ENCODE data around the gene LARGE2.

Gene LARGE2

DNA sequence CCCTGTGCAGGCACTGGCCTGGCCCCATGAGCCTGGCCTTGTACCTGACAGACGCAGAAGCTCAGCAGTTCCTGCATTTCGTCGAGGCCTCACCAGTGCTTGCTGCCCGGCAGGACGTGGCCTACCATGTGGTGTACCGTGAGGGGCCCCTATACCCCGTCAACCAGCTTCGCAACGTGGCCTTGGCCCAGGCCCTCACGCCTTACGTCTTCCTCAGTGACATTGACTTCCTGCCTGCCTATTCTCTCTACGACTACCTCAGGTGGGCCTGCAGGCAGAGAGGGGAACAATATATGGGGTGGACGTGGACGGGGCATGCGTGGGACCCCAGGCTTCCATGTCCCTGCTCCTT, 4.9 kb downstream of the LARGE2 start:
- no peak for DNase-seq (ENCODE audit: low read depth)
- TF ChIP-seq, protein P1, sequence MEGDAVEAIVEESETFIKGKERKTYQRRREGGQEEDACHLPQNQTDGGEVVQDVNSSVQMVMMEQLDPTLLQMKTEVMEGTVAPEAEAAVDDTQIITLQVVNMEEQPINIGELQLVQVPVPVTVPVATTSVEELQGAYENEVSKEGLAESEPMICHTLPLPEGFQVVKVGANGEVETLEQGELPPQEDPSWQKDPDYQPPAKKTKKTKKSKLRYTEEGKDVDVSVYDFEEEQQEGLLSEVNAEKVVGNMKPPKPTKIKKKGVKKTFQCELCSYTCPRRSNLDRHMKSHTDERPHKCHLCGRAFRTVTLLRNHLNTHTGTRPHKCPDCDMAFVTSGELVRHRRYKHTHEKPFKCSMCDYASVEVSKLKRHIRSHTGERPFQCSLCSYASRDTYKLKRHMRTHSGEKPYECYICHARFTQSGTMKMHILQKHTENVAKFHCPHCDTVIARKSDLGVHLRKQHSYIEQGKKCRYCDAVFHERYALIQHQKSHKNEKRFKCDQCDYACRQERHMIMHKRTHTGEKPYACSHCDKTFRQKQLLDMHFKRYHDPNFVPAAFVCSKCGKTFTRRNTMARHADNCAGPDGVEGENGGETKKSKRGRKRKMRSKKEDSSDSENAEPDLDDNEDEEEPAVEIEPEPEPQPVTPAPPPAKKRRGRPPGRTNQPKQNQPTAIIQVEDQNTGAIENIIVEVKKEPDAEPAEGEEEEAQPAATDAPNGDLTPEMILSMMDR (IDR thresholded peaks at IDR 0.05; ENCODE audit: low read depth, low read length, missing control alignments): no peak

DNA sequence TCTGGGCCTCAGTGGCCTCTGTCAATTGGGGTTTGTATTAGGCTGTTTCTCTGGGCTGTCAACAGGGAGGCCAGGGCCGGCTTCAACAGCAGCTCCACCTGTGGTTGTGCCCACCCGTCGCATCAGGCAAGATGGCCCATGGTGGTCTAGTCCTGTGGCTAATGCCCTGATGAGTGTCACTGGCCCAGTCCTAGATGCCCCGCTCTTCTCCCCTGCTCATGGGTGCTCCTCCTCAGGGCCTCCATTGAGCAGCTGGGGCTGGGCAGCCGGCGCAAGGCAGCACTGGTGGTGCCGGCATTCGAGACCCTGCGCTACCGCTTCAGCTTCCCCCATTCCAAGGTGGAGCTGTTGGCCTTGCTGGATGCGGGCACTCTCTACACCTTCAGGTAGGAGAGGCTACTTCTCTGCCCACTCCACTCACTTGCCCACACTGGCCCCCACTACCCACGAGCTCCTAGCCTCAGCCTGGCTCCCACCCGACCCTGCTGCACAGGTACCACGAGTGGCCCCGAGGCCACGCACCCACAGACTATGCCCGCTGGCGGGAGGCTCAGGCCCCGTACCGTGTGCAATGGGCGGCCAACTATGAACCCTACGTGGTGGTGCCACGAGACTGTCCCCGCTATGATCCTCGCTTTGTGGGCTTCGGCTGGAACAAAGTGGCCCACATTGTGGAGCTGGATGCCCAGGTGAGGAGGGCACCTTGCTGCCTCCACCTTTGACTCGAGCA, 5.4 kb downstream of the LARGE2 start:
- H3K4me3 ChIP-seq (ENCODE audit: low read depth, low read length): no peak overlapping the region
- TF ChIP-seq, protein P1 (IDR thresholded peaks at IDR 0.05; ENCODE audit: low read depth, low read length, missing control alignments): no peak
- DNase-seq (ENCODE audit: low read depth): no peak

More for the DNA sequence above, 4.9 kb downstream of the LARGE2 start:
- no peak overlapping the region for H3K4me3 ChIP-seq (ENCODE audit: low read depth, low read length)

DNA sequence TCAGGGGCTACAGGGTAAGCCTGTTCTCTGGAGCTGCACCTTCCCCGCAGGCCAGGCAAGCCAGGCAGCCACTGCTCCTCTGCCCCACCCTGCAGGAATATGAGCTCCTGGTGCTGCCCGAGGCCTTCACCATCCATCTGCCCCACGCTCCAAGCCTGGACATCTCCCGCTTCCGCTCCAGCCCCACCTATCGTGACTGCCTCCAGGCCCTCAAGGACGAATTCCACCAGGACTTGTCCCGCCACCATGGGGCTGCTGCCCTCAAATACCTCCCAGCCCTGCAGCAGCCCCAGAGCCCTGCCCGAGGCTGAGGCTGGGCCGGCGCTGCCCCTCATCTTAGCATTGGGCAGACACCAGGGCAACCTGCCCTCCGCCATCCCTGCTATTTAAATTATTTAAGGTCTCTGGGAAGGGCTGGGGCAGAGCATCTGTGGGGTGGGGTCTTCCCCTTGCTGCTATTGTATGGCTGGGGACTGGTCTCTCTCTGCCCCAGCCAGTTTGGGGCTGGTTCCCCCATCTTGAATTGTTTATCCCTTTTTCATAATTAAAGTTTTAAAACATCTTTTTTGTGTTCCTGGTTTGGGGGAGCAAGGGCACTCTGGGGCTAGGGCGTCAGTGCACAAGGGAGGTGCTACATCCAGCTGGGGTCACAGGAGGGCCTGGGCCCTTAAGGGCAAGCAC, 6.2 kb downstream of the LARGE2 start:
- DNase-seq (ENCODE audit: low read depth): no peak
- H3K4me3 ChIP-seq (ENCODE audit: low read depth, low read length): no peak overlapping the region
- TF ChIP-seq, protein P1 (IDR thresholded peaks at IDR 0.05; ENCODE audit: low read depth, low read length, missing control alignments): no peak

DNA sequence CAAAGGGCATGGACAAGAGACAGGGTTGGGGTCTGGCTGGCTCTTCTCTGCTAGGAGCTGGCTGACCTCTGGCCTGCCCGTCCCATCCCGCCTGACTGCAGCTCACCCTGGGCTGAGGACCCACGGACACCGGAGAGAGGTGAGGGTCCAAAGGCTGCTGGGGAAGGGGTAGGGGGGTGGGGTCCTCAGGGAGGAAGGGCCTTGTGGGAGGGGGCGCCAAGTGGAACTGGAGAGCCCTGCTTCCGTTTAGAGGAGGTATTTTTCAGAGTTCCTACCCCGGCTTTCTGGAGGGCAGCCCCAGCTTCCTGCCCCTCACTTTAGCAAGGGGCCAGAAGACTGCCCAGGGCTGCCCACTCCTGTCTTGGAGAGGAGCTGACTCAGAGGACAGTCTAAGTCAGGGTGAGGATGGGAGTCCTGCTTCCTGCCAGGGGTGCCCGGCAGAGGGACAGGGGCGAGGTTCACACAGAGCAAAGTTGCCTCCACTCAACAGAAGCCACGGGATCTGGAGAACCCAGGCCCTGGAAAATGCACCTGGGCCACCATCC, 7.1 kb downstream of the LARGE2 start:
- no peak for DNase-seq (ENCODE audit: low read depth)
- no peak overlapping the region for H3K4me3 ChIP-seq (ENCODE audit: low read depth, low read length)
- TF ChIP-seq, protein P1 (IDR thresholded peaks at IDR 0.05; ENCODE audit: low read depth, low read length, missing control alignments): no peak

DNA sequence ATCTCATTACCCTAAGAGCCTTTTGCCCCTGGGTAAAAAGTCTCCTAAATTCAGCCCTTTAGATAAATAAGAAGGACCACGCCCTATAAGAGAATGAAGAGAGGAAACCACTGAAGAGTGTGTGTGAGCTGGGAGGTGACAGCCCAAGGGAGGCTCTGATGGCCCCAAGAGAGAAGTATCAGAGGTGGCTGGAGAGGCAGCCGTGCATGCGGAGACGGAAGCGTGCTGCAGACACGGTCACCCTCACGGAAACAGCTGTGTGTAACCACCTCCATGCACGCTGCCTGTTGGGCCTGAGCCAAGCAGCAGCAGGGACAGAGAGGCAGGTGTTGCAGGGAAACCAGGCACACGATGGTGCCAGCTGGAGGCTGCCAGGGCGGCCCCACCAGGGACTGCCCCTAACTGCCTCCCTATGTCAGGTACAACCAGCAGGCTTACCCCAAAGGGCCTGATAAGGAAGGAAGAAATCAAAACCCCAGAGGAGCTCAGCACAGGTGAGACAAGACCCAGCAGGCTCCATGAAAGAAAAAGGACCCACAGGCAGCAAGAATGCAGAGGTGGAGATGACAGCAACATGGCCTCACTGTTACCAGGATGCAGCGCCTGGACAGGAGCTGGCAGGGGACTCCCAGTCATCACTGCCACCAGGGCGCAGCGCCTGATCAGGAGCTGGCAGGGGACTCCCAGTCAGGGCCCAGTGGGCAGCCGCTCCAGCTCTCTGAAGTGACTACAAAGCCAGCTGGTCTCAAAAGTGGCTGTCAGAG, 7.8 kb downstream of the LARGE2 start:
- TF ChIP-seq, protein P1 (IDR thresholded peaks at IDR 0.05; ENCODE audit: low read depth, low read length, missing control alignments): no peak
- no peak overlapping the region for H3K4me3 ChIP-seq (ENCODE audit: low read depth, low read length)
- peak; percentile 86 for DNase-seq (ENCODE audit: low read depth)

DNA sequence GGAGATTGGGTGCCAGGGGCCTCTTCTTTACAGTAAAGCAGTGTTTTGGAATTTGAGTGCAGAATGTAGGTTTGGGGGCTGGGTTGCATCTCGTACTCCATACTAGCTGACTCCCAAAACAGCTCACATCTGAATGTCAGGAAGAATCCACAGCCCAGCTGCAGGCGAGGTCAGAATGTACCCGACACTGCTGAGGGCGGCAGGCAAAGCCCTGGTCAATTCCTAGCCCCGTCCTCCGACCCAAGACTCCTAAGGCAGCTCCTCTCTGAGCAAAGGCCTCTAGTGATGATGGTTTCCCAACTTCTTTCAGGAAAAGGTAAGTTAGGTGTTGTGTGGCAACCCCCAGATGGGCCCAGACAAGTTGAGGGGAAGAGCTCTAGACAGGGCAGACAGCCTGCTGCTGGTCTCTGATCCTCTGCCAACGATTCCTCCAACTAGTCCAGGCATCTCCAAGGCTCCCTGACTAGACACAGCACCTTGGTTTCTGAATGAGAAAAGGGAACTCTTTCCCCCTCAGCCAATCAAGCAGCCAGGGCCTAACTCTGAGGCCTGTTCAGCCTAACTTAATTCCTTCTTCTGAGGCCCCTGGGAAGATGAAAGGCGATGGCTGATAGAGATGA, 8.6 kb downstream of the LARGE2 start:
- DNase-seq (ENCODE audit: low read depth): no peak
- no peak overlapping the region for H3K4me3 ChIP-seq (ENCODE audit: low read depth, low read length)
- TF ChIP-seq, protein P1 (IDR thresholded peaks at IDR 0.05; ENCODE audit: low read depth, low read length, missing control alignments): no peak
